ENCODE results near the gene TRIM3.

The TRIM3 gene

DNA sequence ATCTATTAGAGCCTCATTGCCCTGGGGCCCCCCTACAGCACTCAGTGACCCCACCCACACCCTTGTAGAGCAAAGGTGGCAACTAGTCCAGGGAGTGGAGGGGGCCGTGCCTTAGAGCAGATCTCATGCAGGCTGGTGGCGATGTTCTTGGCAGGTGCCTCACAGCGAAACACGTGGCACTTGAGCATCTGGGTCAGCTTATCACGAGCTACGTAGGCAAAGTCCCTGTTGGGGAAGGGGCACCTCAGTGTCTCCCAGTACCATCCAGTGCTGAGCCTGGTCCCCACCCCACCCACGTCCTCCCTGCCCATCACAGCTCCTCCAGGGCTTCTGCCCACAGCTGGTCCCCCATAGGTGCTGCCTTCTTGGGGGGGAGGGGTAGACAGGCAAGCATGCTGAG is 72.3 kb downstream of the TRIM3 start:
- no peak overlapping the region for H3K4me3 ChIP-seq (replicated peaks in 1 of 2; ENCODE audit: low read depth in 2 of 2, low read length in 2 of 2)
- TF ChIP-seq, protein P1, sequence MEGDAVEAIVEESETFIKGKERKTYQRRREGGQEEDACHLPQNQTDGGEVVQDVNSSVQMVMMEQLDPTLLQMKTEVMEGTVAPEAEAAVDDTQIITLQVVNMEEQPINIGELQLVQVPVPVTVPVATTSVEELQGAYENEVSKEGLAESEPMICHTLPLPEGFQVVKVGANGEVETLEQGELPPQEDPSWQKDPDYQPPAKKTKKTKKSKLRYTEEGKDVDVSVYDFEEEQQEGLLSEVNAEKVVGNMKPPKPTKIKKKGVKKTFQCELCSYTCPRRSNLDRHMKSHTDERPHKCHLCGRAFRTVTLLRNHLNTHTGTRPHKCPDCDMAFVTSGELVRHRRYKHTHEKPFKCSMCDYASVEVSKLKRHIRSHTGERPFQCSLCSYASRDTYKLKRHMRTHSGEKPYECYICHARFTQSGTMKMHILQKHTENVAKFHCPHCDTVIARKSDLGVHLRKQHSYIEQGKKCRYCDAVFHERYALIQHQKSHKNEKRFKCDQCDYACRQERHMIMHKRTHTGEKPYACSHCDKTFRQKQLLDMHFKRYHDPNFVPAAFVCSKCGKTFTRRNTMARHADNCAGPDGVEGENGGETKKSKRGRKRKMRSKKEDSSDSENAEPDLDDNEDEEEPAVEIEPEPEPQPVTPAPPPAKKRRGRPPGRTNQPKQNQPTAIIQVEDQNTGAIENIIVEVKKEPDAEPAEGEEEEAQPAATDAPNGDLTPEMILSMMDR (IDR thresholded peaks at IDR 0.05; ENCODE audit: low read depth, low read length) = no peak
- no peak for DNase-seq (ENCODE audit: low read depth in 2 of 2)

- TF ChIP-seq, protein P1 (IDR thresholded peaks at IDR 0.05; ENCODE audit: low read depth, low read length) = no peak
- DNase-seq (ENCODE audit: low read depth in 2 of 2) = no peak
- H3K4me3 ChIP-seq (replicated peaks in 1 of 2; ENCODE audit: low read depth in 2 of 2, low read length in 2 of 2) = no peak overlapping the region
These were observed 73.1 kb downstream of the TRIM3 start for GRCh38 chr11:6400431-6401345.
